Activated gamma-delta T cell (primary cell): ENCODE measurements around the gene UBTD2.

ENCODE experiments used
- DNase-seq: peaks from one replicate; lab custom pipeline; 2025; lab: John Stamatoyannopoulos, UW

UBTD2 gene

DNA sequence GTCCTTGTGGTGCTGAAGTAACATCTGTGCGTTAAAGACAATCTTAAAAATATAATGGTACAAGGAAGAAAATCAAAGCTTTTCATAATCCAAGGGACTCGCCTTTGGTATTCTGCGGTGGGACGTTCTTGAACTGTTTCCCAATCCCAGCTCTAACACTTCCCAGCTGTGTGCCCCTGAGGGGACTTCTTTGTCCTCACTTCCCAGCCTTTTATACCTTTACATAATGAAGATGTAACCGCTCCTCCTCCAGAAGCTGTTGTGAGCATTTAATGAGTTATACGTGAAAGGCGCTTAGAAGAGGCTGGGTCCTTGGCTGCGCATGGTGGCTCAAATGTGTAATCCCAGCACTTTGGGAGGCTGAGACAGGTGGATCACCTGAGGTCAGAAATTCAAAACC, 112.4 kb downstream of the UBTD2 start:
- DNase-seq, result no peak

DNA sequence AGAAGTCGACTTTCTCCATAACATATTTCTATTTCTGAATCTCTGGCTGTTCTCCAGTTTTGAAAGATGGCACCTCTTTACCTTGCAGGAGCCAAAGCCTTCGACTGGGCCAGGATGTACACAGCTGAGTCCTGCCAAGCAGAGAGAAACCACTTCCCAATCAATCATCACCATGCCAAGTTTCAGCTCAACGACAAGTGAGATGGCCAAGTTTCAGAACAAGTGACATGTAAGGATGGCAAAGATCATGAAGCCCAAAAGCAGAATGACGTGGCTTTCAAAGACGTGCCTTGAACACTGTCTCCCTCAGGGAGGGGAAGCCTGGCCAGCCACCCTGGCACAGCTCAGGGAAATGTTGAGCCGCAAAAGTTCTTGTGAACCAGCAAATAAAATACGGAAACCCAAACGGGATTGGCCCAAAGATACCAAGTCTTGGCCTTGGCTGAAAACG, 113.3 kb downstream of the UBTD2 start:
- no peak for DNase-seq

DNA sequence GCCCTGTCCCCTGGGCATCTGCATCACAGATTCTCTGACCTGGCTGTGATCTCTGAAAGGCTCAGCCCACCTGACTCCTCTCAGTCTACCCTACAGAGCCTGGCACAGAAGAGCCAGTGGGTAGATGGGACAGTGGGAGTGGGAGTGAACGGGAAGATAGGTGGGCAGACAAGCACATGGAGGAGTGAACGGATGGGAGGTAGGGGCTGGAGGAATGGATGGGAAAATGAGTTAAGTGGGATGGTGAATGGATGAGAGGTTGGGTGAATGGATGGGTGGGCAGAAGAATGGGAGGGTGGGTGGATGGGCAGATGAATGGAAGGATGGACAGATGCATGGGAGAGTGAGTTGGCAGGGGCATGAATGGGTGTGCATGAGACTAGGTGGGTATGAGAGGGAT, 114.3 kb downstream of the UBTD2 start:
- DNase-seq, result no peak

DNA sequence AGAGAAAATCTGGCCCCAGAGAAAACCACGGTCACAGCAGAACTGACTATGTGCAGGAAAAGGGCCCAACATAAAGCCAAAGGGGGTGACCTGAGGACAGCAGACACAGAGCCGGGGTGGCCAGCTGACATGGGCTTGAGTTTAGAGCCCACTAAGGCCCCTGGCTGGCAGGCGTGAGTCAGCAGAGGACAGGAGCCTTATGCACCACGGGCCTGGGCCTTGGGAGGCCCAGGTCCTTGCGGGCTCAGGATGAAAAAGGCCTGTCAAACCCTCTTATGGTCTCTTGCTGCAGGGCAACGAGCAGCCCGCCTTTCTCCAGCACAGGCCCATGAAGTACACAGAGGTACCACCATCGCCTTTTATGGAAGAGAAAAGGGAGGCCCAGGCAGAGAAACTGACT, 115.3 kb downstream of the UBTD2 start:
- DNase-seq, result no peak

DNA sequence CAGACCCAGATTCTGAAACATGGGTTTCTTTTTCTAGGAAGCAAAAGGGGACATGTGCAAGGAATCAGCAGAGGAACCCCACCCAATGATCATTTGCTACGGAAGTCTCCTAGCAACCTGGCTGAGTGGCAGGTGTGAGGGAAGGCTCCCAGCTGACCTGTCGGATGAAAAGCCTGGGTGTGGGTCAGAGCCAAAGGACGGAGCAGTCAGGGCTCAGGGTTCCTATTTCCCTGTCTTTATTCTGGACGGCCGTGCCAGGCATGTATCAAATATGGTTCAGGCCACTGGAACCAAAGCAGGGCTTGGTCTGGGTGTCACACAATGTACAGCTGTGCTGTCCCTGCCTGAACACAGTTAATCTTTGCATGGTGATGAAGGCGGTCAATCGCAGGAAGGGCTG, 115.7 kb downstream of the UBTD2 start:
- no peak for DNase-seq

DNA sequence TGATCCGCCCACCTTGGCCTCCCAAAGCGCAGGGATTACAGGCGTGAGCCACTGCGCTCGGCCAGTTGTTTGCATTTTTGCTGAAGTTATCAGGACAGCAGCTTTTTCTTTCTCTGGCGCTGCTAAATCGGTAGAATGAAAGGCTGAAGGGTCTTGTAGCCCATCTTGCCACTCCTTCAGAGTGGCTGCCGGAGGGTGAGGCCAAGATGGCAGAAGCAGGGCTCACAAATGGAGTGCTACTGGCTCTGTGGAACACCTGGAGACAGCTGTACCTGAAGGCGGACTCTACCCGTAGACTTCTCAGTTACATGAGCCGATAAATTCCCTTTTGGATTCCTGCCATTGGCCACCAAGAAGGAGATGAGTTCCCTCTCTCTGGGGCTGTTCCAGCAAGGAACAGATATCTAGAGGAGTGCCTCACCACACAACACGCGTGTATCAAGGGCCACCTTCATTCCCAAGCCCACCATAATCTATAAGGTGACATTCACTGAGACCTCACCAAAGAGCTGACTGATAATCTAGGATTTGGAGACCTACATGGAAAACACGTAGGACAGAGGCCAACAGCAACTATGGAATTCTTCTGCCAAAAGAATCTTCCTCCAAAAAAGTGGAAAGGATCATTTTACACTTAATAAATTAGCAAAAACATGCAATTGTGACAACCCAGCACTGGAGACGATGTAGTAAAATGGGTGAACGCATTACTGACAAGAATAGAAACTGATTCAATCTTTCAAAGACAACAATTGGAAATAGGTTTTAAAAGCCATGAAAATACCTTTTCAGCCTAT, 117.3 kb downstream of the UBTD2 start:
- no peak for DNase-seq

DNA sequence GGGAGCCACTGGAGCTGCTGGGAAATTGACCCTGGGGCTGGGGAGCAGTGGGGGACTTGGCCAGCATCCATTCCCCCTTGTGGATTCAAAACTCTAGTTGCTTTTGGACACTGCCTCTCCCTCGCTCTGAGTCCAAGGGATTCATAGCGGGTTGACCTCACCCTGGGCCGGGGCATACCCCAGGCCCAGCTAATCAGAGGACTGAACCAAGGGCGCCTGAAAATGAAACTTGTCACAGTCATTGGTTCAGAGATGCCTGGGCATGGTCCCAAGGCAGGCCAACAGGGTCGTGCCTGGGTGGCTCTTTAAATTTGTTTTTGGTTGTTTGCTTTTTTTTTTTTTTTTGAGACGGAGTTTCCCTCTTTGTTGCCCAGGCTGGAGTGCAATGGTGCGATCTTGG, 118.1 kb downstream of the UBTD2 start:
- DNase-seq, result no peak

DNA sequence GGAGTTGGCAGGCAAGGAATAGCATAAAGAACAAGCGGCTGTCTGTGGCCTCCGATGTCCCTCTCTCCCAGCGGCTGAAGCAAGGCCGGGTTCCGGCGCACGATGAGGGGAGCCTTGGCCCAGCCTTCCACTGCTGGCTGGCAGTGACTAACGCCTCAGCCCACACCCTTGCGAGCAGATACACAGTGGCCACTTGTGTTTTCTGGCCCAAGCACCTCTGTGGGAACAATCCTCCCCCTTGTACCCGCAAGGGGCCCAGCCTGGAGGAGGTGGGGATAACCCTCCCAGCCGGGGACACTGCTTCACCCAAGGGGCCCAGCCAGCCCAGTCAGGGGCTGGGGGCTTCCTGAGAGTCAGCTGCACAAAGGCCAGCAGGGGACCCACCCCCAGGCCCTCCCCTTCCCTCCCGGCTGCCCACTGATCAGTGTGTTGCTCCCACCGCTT, 118.8 kb downstream of the UBTD2 start:
- no peak for DNase-seq

DNA sequence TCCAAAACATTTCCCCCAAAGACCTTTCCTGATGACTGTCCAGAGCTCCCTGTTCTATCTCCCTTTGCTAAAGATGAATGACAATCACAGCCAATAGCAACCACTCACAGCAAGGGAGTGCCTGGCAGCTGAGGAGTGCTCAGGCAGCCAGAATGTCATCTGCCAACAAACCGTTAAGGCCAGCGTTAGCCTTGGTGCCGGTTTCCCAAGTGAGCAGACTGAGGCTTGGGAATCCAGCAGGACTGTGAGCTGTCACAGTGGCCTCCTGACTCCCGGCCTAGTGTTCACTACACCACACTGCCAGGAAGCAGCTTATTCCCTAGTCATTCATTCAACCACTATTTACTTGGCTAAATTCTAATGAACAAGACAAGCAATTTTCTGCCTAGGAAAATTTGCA, 120.2 kb downstream of the UBTD2 start:
- DNase-seq, result no peak

DNA sequence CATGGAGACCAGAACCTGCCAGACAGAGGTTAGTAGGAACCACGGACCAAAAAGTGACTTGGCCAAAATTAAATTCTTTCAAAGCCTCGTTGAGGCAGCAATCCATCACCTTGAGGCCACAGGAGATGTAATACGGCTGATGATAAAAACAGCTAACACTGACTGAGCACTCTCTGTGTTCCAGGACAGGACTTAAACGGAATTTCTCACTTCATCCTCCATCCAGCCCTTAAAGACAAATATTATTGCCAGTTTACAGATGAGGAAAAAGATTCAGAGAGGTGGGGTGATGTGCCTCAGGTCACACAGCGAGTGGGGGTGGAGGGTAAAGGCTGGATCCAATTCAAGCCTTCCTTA, 120.6 kb downstream of the UBTD2 start:
- no peak for DNase-seq

DNA sequence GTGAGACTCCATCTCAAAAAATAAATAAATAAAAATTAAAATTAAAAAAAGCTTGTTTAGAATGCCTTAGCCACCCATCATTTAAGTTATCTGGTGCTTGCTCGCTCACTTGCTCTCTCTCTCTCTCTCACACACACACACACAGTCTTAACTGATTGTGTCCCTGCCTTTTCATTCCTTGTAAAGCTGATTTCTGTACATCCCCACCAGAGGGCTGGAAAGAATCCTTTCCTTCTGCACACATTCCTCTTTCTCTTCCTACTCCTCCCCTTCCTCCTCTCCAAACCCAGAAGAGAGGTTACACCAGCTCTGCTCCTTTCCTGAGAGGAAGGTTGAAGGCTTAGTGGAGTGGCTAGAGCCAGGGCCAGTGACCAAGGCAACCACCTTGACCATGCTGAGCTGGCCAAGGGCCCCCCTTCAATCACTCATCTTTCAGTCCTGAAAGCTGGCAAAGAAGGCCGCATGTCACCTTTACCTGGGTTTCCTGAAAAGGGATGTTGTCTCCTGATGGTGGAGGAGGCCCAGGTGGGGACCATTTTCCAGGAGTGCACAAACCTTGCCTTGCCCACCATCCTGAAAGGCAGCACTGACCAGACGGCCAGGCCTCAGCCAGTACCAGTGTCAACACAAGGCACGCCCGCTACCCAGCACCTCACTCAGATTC, 121.1 kb downstream of the UBTD2 start:
- no peak for DNase-seq

DNA sequence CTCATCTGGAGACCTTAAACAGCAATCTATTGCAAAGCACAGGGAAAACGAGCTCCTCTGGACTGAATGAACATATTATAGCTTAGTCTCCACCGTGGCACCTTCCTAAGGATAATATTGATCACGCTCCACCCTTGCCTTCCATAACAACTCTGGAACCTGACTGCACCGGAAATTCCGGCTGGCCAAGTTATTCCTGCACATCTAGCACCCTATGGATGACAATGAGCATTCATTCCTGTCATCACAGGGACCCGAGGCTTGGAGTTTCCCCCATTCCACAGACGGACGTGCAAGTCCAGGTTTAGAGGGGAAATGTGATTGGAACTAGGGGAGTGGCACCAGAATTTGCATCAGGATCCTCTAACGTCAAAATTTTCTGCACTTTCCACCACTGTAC, 123.1 kb downstream of the UBTD2 start:
- no peak for DNase-seq
